ENCODE data around the gene CC2D2A.
A peak's percentile ranks its signal among the peaks of the same experiment; 100 is the strongest.

Gene CC2D2A

DNA sequence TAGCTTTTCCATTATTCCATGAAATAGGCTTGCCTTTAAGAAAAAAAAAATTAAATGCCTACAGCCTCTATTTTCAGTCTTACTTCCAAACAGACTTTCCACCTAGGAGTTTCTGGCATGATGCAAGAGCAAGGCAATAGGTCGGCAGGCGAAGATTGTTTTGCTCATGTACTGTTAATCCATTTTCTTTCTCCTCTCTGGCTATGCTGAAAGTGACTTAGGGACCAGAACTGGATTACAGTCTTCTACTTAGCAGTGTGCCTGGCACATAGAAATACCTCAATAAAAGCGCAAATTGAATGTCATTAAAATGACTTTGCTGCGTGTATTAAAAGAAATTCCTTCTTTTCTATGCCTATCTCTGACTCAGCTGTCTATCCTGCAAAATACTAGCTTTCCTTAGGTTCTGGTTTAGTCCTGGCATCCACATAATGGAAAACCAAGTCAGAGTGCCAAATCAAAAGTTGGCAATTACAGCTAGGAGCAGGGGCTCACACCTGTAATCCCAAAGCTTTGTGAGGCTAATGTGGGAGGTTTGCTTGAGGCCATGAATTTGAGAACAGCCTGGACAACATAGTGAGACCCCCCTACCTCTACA is 51.9 kb downstream of the CC2D2A start:
- DNase-seq = no peak

DNA sequence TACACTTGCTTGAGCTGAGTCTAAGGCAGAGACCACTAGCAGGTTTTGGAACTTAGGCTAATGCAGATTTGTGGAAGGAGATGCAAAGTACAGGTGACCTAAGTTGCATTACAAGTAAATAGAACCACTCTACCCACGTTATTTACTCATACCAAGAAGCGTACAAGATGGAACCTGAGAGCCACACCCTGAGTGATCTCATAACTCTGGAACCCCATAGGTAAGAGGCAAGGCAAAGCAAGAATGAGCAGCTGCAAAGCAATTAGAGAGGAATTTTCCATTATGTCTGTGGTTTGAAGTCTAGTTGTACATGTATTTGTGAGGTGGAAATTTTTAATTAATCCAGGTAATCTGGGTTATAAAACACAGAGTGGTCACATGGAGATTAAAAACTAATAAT is 55.4 kb downstream of the CC2D2A start:
- no peak for DNase-seq

- DNase-seq = no peak
Observed at GRCh38 chr4:15526924-15527592, 57.4 kb downstream of the CC2D2A start.

DNA sequence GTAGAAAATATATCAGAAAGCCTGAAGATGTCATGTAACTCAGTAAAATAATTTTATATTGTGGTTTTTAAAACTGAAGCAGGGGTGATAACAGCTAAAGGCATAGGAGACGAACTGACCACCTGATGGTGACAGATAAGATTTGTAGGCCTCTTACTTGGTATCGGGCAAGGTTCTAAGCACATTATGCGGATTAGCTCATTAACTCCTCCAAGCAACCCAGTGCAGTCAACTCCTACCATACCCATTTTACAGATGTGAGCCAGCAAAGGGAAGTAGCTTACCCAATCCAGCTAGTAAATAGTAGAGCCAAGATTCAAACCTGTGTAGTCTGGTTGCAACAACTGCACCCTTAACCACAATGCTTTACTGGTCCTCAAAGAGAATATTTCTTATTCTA is 62.1 kb downstream of the CC2D2A start:
- no peak for DNase-seq

GRCh38 chr4:15533817-15534216 is 64.1 kb downstream of the CC2D2A start:
- no peak for DNase-seq

DNA sequence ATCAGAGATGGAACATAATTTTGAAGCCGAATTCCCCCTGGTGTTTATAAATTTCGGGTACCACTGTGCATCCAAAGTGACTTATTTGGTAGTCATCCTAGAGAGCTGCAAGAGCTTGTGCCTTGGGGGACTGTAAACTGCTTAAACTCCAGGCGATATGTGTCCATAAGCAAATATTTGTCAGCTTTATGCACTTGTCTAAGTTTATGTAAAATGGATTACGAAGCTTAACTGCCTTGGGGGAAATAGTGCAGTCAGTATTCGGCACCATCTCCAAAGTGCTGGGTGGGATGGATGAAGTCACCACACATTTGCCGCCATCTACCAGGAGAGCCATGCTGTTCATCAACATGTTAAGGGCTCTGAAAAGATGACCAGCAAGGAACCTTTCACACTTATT is 65.9 kb downstream of the CC2D2A start:
- no peak for DNase-seq

DNA sequence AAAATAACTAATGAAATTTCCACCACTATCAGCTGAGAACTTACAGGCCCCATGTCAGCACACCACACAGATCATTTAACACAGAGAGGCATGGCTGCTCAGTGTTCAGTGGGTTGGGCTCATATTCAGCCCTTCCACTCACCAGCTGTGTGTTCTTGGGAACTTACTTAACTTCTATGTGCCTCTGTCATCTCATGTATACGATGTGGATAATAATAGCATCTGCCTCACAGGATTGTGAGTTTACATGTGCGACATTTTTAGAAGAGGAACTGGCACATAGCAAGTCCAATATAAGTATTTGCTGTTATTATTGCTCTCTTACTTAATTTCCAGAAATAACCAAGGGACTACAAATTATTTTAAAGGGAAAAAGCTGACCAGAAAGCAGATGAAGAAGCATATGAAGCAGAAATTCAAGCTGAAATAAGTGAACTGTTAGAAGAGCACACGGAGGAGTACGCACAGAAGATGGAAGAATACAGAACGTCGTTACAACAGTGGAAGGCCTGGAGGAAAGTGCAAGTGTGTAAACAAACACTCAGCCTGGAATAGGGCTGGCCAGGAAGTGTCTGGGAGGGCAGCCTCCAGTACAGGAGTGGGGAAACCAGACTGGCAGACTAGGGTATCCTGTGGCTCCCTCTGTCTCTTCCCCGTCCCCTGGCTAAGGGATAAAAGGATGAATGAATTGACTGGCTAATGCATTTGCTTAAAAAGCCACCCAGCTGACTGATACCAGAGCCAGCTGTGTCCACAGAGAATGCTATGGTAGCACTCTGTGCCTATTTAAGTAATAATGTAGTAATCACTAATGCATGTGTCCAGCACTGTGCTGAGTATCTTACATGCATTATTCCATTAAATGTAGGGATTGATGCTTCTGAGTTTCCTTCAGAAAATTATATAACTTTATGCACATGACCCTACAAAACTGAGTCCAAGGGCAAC is 67.1 kb downstream of the CC2D2A start:
- peak; percentile 49 for DNase-seq

DNA sequence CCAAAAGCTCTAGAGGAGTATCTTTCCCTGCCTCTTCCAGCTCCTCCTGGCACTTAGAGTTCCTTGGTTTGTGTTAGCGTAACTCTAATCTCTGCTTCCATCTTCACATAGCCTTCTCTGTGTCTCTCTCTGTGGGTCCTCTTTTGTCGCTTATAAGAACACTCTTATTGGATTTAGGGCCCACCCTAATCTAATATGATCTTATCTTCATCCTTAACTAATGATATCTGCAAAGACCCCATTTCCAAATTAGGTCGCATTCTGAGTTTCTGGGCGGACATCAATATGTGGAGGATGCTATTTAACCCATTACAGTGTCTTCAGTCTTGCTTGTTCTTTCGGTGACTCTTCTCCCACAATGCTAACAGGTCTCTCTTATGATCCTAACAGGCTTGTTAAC is 72.3 kb downstream of the CC2D2A start:
- no peak for DNase-seq

DNA sequence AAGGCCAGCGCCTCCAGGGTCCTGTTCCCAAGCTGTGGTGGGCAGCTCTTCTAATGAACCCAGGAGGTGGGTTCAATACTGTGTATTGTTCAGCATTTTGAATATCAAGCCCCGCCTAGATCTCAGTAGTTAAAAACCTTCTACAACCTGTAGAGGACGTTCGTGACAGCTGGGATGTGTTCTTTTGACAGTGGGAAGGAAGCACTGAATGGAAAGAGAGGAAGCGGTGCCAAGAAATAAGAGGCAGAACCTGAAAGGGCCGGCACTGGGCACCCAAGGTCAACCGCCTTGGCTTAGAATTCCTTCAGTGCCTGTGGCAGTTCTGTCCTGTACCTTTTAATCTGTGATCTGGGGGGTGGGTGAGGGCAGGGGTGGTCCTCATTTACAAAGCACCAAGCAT is 73.1 kb downstream of the CC2D2A start:
- no peak for DNase-seq

GRCh38 chr4:15543537-15544247 is 74.0 kb downstream of the CC2D2A start:
- DNase-seq = no peak

GRCh38 chr4:15544248-15544729 is 74.6 kb downstream of the CC2D2A start:
- DNase-seq = no peak

- DNase-seq = no peak
Observed at GRCh38 chr4:15545371-15545770, 75.7 kb downstream of the CC2D2A start.

DNA sequence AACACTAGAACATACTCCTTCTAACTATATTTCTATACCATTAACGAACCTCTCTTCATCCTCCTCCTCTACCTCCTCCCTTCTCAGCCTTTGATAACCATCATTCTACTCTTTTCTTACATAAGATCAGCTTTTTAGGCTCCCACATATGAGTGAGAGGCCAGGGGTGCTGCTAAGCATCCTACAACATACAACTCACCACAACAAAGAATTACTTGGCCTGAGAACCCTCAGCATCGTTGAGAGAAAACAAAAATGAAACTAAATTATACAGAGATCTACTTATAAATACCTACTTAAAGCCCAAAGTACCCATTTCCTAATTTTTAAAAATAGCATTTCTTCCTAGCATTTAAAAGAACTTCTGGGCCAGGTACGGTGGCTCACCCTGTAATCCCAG is 77.7 kb downstream of the CC2D2A start:
- peak; percentile 15 for DNase-seq

DNA sequence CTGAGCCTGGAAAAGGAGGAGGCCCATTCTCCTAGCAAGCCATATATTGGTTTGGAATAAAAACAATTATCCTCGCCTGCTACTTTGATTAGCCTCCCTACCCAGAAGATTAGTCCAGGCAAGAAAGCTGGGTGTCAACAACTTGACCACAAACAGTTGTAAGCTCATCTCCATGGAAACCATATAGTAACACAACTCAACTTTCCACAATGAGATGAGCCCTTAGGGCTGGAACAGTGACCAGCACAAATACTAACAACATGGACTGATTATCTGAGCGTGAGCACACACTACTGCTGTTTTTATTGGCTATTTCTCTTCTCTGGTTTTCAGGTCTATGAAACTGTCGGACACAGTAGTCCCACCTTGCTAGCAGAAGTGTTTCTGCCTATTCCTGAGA is 80.8 kb downstream of the CC2D2A start:
- DNase-seq = no peak

DNA sequence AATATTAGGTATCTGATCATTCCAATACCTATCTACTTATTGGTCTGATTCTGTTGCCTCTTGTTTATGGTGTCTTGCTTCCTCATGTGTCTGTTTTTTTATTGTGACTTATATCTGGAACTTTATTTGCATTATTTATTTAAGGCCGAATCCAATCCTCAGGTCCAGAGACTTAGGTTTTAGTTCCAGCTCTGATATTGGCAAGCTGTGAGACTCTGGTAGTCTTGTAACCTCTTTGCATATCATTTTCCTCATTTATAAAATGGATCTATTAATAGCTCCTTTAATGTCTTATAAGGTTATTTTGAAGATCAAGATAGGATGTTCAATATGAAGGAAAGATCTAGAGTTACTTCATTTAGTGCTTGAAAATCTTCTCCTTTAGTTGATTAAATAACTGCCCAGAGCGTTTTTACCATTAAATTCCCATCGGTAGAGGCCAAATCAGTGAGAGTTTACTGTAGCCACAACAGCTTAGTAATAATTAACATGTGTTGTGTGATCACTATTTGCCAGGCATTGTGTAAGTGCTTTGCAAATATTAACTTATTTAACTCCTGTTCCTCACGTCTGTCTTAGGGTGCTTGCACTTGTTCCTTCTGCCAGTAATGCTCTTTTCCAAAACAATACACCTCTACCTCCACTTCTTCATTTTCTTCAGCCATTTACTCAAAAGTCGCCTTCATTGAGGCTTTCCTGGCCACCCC is 82.2 kb downstream of the CC2D2A start:
- no peak for DNase-seq

- DNase-seq = no peak
Observed at GRCh38 chr4:15552557-15553362, 83.1 kb downstream of the CC2D2A start.

DNA sequence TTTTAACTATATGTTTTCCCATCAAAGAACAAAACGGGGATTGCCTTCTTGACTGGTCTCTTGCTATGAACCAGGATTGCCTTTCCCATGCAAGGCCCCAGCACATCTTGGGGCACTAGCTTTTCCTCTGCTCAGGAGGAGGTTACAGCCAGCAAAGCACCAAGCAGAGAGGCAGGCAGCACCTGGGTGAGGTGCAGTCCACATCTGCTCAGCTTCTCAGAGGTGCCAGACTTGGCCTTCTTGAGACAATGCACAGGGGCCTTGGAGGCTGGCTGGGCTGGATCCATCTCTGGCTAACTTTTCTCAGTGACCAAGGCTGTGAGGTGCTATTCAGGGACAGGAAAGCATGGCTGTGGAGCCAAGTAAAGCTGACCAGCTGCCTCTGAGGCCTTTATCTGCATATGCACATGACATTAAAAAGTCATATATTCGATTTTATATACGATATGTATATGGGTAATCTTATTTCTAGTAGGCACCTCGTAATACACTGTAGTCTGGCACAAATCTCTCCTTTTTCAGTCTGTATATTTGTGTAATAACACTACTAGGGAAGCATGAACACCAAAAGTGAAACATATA is 86.9 kb downstream of the CC2D2A start:
- DNase-seq = no peak

- no peak for DNase-seq
Observed at GRCh38 chr4:15557786-15558550, 88.3 kb downstream of the CC2D2A start.

GRCh38 chr4:15558561-15558960 is 88.9 kb downstream of the CC2D2A start:
- DNase-seq = no peak

GRCh38 chr4:15562114-15562513 is 92.4 kb downstream of the CC2D2A start:
- DNase-seq = no peak
